Neutrophil (primary cell): ENCODE results near the gene FBXW4.

ENCODE experiments used
- H3K27ac ChIP-seq: fragments of 200-600 bp; sonication (generic); 2 replicates; pipeline ENCODE4 v1.5.1; 2016; ENCODE audit warnings: mild to moderate bottlenecking, moderate library complexity
- H3K27me3 ChIP-seq: fragments of 200-600 bp; sonication (generic); 2 replicates; pipeline ENCODE4 v1.6.0; 2016; ENCODE audit warnings: mild to moderate bottlenecking
- H3K36me3 ChIP-seq: fragments of 200-600 bp; sonication (generic); 2 replicates; pipeline ENCODE4 v1.5.1; 2017
- H3K4me1 ChIP-seq, 2 experiments: fragments of 200-600 bp in 1 of 2; sonication (generic) in 1 of 2; 1 replicate in 1 of 2; 2 replicates in 1 of 2; pipeline versions ENCODE4 v1.5.1 to v1.6.1; 2013 to 2016; ENCODE audit warnings: low read depth in 1 of 2, low read length in 1 of 2, mild to moderate bottlenecking in 1 of 2, moderate library complexity in 1 of 2; ENCODE audit not compliant: control insufficient read depth in 1 of 2, insufficient read depth in 1 of 2
- H3K4me3 ChIP-seq, 2 experiments: fragments of 200-600 bp in 1 of 2; sonication (generic) in 1 of 2; 1 replicate in 1 of 2; 2 replicates in 1 of 2; pipeline ENCODE4 v1.5.1; 2013 to 2016; ENCODE audit warnings: low read depth in 1 of 2, low read length in 1 of 2, mild to moderate bottlenecking in 1 of 2, moderate library complexity in 1 of 2
- H3K9me3 ChIP-seq: fragments of 200-600 bp; sonication (generic); 2 replicates; pipeline ENCODE4 v1.5.1; 2016
- CTCF ChIP-seq: fragments of 200-600 bp; sonication (generic); IDR thresholded peaks from 2 replicates; pipeline ENCODE4 v1.5.1; 2016; ENCODE audit warnings: antibody characterized with exemption

FBXW4 gene

DNA sequence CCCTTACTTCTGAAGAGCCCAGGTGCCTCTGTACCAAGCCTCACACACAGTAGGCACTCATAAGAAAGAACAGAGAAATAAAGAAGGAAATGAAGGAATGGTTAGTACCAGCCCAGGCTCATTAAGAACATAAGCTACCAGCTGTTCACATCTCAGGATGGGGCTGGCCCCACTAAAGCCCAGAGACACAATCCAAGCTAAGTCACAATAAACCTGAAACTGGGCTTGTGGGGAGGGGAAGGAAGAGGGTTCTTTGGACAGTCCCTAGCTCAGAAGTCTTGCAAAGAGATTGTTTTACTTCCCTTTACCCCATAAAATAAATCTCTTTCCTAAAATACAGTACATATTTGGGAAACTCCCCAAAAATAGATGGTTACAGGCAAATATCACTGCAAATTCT is 24.3 kb downstream of the FBXW4 start:
- Histone ChIP-seq H3K9me3 (no peaks in the 10 kb centered on the region), H3K36me3 (peaks cover 92% of the 10 kb centered on the region), H3K4me3 (no peak overlapping the region), H3K4me1 (no peaks in the 10 kb centered on the region), H3K27ac (no peak overlapping the region), H3K27me3 (no peaks in the 10 kb centered on the region)
- TF ChIP-seq CTCF: no peak

GRCh38 chr10:101669181-101669580 is 25.8 kb downstream of the FBXW4 start:
- Histone ChIP-seq H3K27me3 (no peaks in the 10 kb centered on the region), H3K4me3 (no peak overlapping the region), H3K4me1 (no peaks in the 10 kb centered on the region), H3K27ac (no peak overlapping the region), H3K9me3 (no peaks in the 10 kb centered on the region), H3K36me3 (peaks cover 94% of the 10 kb centered on the region)
- TF ChIP-seq CTCF: no peak

- Histone ChIP-seq H3K27me3 (no peaks in the 10 kb centered on the region), H3K9me3 (no peaks in the 10 kb centered on the region), H3K4me1 (no peaks in the 10 kb centered on the region), H3K4me3 (no peak overlapping the region), H3K27ac (no peak overlapping the region), H3K36me3 (peaks cover 94% of the 10 kb centered on the region)
- TF ChIP-seq CTCF: no peak
Measured at GRCh38 chr10:101668566-101668965, 26.4 kb downstream of the FBXW4 start.

GRCh38 chr10:101666083-101666482 is 28.9 kb downstream of the FBXW4 start:
- H3K9me3 ChIP-seq: no peaks in the 10 kb centered on the region
- no peak overlapping the region for H3K4me3 ChIP-seq
- H3K36me3 ChIP-seq: peaks cover 96% of the 10 kb centered on the region
- no peak overlapping the region for H3K27ac ChIP-seq
- TF ChIP-seq CTCF: no peak
- H3K27me3 ChIP-seq: no peaks in the 10 kb centered on the region
- H3K4me1 ChIP-seq: no peaks in the 10 kb centered on the region

- Histone ChIP-seq H3K27me3 (no peaks in the 10 kb centered on the region), H3K36me3 (peaks cover 94% of the 10 kb centered on the region), H3K4me3 (no peak overlapping the region), H3K4me1 (no peaks in the 10 kb centered on the region), H3K27ac (no peak overlapping the region), H3K9me3 (no peaks in the 10 kb centered on the region)
- no peak for TF ChIP-seq CTCF
Measured at GRCh38 chr10:101663097-101663496, 31.9 kb downstream of the FBXW4 start.

GRCh38 chr10:101660256-101660655 is 34.7 kb downstream of the FBXW4 start:
- Histone ChIP-seq H3K27ac (no peak overlapping the region), H3K4me1 (no peaks in the 10 kb centered on the region), H3K9me3 (no peaks in the 10 kb centered on the region), H3K4me3 (no peak overlapping the region), H3K36me3 (peaks cover 93% of the 10 kb centered on the region), H3K27me3 (no peaks in the 10 kb centered on the region)
- no peak for TF ChIP-seq CTCF
